ENCODE measurements around the gene TACC3.

The TACC3 gene

DNA sequence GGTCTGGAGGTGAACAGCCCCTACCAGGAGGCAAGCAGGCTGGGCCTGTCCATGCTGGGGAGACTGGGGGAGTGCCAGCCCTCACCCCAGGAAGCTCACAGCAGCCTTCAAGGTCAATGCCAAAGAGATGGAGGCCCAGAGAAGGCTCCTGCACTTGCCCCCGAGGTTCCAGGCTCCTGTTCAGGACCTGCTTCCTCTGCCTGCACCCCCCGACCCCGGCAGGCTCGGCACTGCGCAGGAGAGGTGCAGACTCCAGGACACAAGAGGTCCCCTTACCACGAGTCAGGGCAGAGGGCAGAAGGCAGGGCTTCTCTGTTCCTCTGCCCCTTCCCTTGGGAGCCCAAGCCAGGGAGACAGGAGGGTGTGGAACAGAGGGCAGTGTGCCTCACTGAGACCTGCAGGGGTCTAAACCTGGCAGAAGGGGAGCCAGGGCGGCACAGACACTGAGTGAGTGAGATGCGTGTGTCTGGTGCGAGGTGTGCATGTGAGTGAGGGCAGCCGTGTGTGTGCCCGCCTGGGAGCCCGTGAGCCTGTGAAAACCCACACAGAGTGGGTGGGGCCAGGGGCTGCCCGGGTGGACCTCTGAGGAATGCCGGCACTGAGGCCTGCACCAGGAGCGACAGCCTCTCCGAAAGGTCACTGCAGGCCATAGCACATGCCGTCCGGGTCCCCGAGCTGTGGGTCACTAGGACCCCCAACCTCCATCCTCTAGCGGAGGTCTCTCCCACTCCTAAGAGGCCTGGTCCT lies 41.1 kb downstream of the TACC3 start:
- no peak for DNase-seq

DNA sequence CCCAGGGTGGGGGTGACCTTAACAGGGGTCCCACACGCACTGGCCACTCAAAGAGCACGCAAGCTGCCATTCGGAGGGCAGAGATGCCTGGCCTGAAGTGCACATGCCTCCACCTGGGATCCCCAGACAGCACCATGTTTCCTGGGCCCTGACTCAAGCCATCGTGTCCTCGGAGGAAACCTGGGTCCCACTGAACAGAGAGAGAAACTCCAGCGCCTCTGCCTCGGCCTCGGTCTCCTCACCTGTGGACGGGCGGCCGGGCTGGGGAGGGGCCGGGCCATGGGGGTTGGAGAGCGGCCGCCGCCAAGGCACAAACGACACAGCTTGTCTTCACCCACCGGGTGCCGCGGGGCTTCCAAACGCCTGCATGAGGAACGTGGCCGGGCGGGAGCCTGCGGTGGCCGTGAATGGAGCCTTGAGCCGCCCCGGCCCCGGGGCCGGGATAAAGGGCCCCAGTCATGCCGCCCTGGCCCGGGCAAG lies 41.8 kb downstream of the TACC3 start:
- no peak for DNase-seq

DNA sequence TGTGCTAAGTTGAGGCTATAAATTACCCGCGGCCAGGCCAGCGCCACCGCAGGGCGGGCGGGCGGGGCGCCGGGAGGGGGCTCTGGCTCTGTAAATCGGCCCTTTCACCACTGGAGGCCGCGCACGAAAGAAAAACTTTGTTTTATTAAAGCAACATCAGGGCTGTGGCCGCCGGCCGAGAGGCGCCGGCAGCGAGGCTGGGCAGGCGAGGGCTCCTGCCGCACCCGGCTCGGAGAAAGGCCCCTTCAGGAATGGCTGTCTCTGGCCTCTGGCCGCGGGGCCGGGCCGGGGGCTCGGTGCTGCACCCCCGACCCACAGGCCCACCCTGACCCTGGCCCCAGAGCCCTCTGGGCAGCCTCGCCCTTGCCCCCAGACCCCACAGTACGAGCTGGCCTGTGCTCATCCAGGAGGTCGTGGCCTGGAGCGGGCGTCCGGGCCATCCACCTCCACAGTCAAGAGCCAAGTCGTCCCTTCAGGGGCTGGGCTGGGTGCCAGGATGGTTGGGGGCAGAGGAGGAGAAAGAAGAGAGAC lies 42.3 kb downstream of the TACC3 start:
- no peak for DNase-seq

DNA sequence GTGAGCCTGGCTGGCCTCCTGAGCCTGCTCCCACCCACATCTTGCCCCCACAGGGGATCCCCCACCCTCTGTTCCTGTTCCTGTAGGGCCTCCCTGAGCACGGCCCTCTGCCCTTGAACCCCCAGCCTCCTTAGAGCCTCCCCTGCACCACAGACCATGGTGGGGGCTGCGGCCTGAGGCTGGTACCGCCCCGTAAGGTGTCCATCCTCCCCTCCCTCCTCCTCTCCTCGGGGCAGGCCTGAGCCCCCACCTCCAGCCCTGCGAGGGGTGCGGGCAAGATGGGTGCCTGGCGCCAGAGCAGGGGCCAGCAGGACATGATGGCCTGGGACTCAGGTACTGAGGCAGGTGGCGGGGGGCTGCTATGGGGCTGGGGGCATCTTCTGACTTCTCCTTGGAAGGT lies 43.3 kb downstream of the TACC3 start:
- DNase-seq = no peak

DNA sequence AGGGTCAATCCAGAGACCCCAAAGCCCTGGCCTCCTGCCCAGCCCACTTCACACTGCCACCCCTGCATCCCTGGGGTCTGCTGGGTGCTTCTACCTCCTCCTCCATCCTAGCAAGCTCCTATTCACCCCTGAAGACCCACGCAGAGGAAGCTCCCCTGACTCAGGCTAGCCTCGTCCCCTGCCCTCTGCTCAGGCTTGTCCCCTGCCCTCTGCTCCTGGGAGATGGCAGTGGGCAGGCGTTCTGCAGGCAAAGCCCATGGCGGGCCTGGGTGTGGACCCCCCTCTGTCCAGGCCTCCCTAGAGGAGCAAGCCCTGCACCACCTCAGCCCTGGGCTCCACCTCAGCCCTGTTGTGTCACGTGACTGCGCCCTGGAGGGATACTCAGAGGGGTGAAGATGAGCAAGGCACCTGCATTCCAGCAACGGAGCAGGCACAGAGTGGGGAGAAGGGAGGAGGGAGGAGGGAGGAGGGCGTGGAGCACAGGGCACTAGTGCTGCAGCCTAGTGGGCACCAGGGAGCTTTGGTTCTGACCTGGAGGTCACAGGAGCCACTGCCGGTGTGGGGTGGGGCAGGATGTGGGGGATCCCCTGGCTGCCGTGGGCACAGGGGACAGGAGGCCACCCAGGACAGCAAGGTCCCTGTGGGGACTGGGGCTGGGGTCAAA lies 44.2 kb downstream of the TACC3 start:
- DNase-seq = no peak

DNA sequence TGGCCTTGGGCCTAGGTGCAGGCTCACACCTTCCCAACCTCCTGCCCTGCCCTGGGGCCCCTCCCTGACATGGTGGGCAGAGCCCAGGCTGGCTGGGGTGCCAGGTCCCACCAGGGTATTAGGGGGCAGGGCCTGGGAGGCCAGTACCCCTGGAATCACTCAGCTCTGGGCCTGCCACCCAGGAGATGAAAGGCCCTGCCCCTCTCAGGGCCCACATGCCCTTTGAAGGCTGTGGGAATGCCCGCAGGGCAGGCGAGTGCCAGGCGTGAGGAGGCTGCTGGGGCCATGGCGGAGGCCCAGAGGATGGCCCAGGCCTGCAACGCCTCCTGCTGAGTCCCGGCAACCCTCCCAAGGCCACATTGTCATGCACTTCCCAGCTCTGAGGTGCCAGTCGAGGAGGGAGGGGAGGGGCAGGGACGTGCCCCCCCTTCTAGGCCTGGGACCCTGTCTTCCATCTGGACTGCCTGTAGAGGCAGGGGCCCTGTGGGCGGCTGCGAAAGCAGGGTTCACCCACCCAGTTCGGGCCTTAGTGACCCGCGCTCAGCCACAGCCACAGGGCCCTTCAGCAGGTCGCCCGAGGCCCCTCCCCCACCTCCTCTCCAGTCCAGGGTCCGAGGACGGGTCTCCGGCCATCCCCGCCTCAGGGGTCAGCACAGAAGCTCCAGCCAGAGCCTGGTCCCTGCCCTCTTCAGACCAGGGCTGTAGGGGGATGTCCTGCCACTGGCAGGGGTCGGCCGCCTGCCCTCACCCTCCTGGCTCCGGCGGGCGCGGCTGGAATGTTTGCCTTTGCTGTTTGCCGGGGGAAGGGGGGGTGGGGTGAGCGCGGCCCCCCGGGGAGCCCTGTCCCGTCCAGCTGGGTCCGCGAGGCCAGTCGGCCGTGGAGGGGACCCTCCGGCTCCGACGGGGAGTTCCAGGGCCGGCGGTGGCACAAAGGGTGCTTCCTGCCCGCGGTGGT lies 45.1 kb downstream of the TACC3 start:
- DNase-seq = no peak

DNA sequence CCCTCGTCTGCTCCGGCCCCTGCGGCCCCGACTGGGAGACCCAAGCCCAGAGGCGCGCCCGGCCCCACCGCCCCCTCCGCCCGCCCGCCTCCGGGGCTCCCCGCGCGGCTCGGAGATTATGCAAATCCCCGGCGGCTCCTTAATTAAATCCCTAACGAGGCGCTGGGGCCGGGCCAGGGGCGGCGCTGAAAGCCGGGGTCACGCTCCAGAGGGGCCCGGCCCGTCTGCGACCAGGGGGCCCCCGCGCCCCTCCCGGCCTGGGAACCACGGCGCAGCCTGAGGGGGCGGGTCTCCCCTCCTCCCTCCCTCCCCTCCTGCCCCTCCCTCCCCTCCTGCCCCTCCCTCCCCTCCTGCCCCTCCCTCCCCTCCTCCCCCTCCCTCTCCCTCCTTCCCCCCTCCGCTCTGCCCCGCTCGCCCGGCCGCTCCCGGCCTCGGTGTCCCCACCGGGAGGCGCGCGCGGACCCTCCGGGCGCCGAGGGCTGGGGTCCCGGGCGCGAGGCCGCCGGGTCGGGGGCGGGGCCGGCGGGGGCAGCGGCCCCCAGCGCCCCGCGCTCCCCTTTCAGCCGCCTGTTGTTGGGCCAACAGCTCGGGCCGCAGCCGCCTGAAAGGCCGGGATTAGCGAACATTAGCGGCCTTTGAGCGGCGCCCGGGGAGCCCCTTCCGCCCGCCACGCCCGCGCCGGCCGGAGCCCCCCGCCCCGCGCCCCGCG lies 45.9 kb downstream of the TACC3 start:
- no peak for DNase-seq

DNA sequence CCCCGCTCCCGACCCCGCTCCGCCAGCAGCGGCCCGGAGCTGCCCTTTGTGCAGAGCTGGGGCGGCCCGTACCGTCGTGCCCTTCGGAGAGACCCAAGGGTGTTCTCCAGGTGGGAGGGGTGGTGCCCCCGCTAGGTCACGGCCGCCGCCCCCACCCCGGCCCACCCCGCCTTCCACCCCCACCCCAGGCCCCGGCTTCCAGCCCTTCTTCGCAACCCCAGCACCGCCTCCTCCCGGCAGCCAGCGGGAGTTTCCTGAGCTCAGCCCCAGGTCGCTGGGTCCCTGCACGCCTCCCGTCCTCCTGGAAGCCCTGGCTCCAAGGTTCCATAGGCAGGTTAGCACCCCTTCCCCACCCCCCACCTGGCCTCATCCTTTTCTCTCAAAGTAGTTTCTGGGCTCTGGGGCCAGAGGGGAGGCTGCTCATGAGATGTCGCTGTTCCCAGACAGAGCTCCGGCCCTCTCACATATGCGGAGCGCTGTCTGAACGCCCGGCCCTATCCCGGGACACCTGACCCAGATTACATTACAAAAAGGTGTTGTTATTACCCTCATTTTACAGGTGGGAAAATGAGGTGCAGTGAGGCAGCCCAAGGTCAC lies 46.5 kb downstream of the TACC3 start:
- no peak for DNase-seq

DNA sequence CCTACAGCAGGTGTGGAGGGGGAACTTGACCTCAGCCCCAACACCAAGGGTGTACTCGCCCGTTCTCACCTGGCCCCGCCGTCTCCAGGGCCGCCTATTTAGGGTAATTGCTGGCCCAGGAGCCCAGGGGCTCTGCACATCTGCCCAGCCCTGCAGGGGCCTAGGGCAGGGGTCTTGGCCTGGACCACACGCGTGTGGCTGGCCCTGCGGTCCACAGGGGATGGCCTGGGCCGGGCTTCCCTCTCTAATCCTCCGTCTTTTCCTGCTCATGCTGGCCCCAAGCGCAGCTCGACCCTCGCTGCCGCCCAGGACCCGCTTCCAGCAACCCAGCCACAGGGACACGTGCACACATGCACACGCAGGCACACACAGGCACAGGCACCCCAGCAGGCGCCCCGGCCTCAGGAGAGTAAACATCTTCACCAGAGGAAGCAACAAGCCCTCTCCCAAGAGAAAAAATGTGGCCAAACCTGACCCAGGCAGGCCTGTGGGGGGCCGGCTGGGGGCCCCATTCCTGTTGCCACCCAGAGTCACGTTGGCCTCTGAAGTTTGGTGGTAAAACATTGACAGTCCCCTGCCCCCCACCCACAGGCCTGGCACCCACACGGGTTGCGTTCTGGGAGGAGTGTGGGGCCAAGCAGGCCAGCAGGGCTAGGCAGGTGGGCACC lies 47.2 kb downstream of the TACC3 start:
- DNase-seq = no peak

DNA sequence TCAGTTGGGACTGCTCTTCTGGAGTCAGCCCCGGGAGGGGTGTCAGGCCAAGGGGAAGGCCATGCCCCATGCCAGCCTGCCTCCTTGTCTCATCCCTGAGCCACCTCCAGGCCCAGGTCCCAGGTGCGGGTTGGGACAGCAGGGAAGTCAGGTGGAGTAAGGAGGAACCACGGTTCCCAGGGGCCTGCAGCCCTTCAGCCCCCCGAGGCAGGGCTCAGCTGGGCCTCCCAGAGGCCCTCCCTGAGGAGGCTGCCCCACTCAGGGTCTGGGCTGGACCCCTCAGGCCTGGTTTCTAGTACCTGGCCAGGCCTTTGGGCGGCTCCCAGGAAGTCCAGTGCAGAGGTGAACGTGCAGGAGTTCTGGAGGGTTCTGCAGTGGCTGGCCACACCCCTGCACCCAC lies 48.4 kb downstream of the TACC3 start:
- no peak for DNase-seq

DNA sequence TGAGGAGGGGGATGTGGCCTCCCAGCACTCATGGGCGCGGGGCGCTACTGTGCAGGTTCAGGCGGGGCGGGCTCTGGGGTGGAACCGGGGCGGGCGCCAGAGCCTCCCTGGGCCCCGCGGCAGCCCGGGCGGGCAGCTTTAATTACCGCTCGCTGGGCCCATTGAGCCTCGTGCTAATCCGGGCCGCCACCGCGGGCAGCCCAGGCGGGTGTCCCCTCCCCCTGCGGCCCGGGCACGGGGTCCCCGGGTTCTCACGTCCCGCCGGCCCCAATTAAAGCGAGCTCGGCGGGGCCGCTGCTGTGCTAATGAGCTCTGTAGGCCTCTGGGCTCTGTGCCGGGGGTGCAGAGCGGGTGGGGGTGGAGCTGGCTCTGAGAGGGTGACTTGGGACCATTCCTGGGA lies 48.9 kb downstream of the TACC3 start:
- DNase-seq = no peak

DNA sequence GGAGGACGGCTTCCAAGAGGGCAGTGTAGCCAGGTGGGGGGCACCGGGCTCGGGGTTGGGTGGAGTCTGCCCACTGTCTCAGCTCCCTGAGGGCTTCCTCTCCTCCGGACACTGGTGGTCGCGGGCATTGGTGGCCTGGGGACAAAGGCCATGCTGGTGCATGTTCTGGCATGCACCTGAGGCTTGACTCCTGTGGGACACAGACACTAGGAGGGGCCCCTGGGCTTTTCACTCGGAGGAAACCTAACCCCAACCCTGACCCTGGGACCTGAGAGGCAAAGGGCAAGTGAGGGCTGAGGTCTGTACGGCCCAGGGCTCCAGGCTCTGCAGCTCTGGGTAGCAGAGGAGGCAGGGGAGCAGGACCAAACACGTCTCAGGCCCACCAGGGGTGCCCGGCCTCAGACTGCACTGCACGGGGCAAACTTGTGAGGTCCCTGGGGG lies 49.5 kb downstream of the TACC3 start:
- DNase-seq = no peak

DNA sequence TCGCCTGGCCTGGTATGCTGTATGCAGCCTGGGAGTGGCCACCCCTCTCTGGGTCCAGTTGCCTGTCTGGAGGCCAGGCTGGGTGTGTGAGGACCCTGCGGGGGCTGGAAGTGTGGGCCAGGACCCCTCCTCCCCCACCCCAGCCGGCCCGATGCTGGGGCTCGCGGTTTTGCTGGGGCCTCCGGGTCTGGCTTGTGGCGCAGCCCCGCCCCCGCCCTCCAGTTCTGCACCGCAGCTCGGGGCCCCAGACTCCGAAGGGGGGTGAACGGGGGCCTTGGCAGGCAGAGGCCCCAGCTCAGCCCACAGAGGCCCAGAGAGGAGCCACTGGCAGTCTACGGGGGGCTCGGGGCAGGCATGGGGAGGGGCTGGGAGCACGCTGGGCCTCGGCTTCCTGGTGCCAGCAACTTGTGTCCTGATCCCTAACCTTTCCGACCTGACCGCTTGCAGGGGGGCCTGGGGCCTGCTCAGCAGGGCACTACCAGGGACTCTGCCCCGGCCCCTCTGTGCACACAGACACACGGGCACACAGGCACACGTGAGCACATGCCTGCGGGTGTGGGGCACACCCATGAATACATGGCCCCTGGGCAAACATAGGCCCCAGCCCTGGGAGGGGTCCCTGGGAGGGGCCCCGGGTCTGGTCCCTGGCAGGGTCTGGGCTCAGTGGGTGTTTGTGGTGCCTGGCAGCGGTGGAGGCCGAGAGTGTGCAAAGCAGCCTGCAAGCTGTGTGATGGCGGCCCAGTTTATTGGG lies 50.4 kb downstream of the TACC3 start:
- no peak for DNase-seq

DNA sequence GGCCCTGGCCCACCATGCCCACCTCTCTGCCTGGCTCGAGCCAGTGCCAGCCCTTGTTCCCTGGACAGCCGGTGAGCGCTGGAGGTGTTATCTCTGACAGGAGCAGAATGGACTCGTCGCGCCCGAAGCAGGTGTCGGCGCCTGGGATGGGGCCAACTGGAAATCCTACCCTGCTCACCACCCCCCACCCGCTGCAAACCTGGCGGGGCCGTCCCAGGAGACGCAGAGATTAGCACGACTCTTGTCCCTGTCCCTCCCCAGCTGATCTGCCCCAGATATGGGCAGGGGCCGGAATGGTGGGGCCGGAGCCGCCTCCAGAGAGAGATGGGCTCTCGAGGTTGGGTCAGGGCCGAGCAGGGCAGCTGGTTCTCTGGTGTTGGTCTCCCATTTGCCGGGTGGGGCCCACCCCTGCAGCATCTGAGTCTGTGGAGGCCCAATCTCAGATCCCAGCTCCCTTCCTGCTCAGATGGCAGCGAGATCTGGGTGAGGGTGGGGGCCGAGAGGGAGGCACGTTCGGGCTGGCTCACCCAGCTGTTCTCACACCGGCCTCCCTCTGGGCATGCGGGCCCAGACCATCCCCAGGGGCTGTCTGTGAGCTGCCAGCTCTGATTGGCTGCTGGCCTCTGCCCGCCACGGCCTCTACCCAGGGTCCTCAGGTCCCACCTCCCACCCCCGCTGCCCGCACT lies 51.7 kb downstream of the TACC3 start:
- no peak for DNase-seq

DNA sequence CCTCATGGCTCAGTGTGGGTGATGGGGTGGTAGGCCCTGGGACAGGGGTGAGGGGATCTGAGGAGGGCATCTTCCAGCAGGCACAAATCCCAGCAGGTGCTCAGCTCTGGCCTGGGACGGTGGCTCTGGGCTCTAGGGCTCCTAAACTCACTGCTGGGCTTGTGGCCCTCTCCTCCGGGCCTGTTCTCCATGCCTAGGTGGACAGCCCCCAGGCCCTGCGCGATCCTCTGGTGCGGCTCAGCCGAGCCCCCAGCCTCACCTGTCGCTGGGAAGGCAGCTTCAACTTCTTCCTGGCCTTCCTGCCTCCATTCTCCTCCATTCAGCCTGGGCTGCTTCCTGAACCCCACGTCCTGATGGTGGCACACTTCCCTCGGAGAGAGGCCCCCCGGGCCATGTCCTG lies 52.4 kb downstream of the TACC3 start:
- DNase-seq = no peak

DNA sequence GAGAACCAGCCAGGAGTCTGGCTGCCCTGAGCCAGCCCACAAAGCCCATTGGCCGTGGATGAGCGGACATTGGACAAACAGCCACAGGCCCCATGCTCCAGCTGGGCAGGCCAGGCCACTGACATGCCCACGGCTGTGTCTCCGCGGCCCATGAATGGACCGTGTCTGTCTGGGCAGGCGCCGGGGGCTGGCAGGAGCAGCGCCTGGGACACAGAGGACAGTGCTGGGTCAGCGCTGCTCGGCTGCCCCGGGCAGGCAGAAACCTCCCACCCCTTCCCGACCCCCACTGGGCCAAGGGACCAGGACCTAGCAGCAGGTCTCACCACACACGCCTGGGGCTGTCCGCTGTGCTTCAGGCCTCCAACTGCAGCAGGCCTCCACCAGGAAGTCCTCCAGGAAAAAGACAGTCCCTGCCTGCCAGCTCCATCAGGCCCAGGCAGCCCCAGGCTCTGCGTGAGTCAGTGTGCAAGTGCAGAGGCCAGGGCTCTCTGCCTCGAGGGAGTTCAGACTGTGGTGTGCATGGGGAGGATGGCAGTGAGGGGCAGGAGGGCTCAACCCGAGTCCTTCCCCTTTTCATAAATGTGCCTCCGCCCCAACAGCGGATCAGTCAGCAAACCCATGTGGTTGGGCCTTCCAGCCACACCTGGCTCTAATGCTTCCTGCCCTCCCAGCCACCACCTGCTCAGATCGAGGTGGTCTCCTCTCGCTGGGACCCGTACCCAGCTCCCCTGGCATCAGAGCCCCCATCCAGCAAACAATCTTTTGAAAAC lies 54.6 kb downstream of the TACC3 start:
- no peak for DNase-seq

DNA sequence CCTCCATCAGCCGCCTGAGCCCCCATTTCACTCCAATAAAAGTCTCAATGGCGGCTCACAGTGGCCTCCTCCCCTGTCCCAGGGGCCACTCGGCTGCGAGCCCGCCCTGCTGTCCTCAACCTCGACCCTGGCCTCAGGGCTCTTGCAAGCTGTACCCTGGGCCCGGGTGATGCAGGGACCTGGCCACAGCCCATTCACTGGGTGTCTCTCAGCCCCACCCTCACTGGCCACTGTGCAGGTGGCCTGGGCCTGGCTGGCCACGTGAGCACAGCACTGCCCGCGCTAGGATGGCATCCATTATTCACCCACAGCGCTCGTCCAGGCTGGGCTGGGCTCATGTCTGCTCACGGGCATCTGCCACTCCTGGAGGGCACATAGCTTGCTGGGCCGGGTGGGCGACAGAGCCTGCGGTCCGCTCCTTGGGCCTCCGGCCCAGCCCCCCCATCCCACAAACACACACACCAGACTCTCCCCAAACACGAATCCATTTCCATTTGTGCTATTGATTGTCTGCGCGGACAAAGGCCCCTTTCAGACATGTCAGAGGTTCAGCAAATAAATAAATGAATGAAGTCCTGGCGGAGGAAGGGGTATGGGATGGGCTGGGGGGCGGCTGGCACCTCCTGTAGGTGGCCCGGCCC lies 55.3 kb downstream of the TACC3 start:
- DNase-seq = no peak

DNA sequence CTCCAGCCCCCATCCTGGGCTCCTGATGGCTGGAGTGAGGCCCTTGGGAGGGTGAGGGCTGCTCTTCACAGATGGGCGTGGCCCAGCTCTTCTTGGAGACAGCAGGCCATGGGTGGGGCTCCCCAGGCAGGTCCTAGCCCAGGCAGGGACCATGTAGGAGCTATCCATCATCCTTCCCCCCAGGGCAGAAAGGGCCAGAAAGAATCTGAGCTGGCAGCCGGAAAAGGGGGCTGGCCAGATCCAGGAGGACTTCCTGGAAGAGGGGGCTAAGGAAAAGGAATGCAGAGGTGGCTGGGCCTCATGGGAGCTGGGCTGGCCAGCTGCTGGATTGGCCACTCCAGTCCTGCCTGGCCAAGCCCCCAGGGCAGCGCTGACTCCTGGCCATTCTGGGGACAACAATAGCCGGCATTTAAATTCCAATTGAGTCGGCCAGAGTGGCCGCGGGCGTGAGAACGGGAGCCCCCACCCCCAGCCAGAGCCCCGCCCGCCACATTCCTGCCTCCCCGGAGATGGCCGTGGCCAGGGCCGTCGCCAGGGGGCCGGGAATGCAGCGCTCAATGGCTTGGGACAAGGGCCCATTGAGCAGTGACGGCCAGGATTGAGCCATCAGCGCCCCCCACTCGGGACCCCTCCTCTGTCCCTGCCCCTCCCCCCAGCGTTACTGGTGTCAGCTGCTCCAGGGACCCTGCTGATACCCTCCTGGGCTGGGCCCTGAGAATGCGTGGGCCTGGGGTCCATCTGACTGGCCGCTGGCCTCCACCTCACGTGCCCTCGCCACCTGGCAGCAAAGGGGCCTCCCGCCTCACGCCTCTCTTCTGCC lies 56.7 kb downstream of the TACC3 start:
- DNase-seq = no peak
